ENCODE measurements around the gene RFX5. TPM values are rescaled to one million over a fixed set of nuclear protein-coding genes. Genes with fewer than 3 reads are reported as not detected.

The RFX5 gene
- total and polyA plus RNA-seq, 9 of the 15 experiments (the other 6 are each of a cell fraction or from before 2014, with no cell fraction given) = 3.8 to 48.2 (median 32.2) TPM

DNA sequence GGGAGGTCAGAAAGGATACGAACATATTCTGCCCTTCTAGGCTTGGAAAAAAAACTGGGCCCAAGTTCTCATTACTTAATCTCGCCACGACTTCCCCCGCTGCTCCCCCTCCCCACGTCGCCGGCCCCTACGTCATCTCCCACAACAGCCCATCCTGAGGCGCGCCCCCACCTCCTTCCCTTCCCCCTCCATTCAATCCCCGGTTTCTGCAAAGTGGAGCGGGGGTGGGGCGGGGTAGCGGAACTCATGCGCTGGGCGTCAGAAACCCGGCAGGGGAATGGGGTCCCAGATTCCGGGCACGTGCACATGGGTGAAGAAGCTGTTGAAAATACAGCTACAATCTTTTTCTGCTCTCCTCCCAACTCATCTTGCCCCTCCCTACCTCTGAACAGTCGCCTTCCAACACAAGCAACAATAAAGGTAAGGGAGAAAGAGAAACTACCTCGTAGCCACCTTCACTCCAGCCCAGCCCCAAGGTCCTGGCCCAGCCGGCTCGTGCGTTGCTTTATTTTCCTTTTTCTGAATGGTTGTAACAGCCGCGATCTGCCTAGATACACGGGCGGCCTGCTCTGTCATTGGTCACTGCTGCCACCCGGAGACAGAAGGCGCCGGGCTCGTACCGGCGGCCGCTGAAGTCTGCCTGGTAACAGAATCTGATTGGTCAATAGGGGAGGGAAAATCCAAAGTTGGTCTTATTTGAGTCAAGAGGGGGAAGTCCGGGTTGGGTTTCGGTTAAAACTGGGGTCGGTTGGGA is at the start of gene RFX5 (continued):
- TF ChIP-seq, protein P1, sequence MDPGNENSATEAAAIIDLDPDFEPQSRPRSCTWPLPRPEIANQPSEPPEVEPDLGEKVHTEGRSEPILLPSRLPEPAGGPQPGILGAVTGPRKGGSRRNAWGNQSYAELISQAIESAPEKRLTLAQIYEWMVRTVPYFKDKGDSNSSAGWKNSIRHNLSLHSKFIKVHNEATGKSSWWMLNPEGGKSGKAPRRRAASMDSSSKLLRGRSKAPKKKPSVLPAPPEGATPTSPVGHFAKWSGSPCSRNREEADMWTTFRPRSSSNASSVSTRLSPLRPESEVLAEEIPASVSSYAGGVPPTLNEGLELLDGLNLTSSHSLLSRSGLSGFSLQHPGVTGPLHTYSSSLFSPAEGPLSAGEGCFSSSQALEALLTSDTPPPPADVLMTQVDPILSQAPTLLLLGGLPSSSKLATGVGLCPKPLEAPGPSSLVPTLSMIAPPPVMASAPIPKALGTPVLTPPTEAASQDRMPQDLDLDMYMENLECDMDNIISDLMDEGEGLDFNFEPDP (CRISPR knock-in tag; IDR thresholded peaks at IDR 0.05) = no peak
- TF ChIP-seq, protein P2, sequence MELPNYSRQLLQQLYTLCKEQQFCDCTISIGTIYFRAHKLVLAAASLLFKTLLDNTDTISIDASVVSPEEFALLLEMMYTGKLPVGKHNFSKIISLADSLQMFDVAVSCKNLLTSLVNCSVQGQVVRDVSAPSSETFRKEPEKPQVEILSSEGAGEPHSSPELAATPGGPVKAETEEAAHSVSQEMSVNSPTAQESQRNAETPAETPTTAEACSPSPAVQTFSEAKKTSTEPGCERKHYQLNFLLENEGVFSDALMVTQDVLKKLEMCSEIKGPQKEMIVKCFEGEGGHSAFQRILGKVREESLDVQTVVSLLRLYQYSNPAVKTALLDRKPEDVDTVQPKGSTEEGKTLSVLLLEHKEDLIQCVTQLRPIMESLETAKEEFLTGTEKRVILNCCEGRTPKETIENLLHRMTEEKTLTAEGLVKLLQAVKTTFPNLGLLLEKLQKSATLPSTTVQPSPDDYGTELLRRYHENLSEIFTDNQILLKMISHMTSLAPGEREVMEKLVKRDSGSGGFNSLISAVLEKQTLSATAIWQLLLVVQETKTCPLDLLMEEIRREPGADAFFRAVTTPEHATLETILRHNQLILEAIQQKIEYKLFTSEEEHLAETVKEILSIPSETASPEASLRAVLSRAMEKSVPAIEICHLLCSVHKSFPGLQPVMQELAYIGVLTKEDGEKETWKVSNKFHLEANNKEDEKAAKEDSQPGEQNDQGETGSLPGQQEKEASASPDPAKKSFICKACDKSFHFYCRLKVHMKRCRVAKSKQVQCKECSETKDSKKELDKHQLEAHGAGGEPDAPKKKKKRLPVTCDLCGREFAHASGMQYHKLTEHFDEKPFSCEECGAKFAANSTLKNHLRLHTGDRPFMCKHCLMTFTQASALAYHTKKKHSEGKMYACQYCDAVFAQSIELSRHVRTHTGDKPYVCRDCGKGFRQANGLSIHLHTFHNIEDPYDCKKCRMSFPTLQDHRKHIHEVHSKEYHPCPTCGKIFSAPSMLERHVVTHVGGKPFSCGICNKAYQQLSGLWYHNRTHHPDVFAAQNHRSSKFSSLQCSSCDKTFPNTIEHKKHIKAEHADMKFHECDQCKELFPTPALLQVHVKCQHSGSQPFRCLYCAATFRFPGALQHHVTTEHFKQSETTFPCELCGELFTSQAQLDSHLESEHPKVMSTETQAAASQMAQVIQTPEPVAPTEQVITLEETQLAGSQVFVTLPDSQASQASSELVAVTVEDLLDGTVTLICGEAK (IDR thresholded peaks at IDR 0.05) = peak; percentile 64
- TF ChIP-seq, protein P2 (CRISPR knock-in tag; IDR thresholded peaks at IDR 0.05) = no peak
- TF ChIP-seq, protein P3, sequence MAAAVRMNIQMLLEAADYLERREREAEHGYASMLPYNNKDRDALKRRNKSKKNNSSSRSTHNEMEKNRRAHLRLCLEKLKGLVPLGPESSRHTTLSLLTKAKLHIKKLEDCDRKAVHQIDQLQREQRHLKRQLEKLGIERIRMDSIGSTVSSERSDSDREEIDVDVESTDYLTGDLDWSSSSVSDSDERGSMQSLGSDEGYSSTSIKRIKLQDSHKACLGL (CRISPR knock-in tag; IDR thresholded peaks at IDR 0.05; ENCODE audit: borderline replicate concordance, poor library complexity, severe bottlenecking) = no peak
- no peak for TF ChIP-seq STAG1 (CRISPR knock-in tag; IDR thresholded peaks at IDR 0.05; ENCODE audit: borderline replicate concordance)
- no peak for TF ChIP-seq PHF21A (IDR thresholded peaks at IDR 0.05; ENCODE audit: borderline replicate concordance, low read depth)
- TF ChIP-seq, protein P4, sequence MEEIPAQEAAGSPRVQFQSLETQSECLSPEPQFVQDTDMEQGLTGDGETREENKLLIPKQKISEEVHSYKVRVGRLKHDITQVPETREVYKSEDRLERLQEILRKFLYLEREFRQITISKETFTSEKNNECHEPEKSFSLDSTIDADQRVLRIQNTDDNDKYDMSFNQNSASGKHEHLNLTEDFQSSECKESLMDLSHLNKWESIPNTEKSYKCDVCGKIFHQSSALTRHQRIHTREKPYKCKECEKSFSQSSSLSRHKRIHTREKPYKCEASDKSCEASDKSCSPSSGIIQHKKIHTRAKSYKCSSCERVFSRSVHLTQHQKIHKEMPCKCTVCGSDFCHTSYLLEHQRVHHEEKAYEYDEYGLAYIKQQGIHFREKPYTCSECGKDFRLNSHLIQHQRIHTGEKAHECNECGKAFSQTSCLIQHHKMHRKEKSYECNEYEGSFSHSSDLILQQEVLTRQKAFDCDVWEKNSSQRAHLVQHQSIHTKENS (CRISPR knock-in tag; IDR thresholded peaks at IDR 0.05) = no peak
- TF ChIP-seq ZC3H11A (IDR thresholded peaks at IDR 0.05; ENCODE audit: low read depth, low read length) = no peak

Measured in K562 (cell line).